ENCODE results near the gene ACP7. TPM values are rescaled to one million over a fixed set of nuclear protein-coding genes. Genes with fewer than 3 reads are reported as not detected.

ACP7 gene
- total and polyA plus RNA-seq, 2 of the 4 experiments (the other 2 are of a cell fraction): not detected

DNA sequence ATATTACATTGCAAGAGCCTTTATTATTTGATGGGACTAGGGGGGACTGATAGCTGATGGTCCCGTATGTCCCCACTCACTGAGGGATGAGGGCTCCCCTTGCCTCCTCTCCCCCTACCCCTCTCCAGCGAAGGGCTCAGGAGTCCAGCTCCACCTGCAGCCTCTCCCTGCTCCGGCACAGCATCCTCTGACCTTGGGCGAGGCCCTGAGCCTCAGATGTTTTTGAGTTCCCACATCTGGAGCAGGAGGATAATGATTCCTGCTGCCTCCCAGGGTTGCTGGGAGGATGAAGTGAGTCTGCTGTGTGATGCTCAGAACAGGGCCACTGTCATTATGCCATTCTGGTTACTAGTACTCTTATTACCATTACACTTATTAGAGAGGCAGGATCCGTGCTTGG, 56.4 kb downstream of the ACP7 start:
- no peak overlapping the region for H4K5ac ChIP-seq (ENCODE audit: low read depth, low read length)
- TF ChIP-seq ELK1 (IDR thresholded peaks at IDR 0.05; ENCODE audit: borderline replicate concordance, low read depth, low read length): no peak
- TF ChIP-seq, protein P1, sequence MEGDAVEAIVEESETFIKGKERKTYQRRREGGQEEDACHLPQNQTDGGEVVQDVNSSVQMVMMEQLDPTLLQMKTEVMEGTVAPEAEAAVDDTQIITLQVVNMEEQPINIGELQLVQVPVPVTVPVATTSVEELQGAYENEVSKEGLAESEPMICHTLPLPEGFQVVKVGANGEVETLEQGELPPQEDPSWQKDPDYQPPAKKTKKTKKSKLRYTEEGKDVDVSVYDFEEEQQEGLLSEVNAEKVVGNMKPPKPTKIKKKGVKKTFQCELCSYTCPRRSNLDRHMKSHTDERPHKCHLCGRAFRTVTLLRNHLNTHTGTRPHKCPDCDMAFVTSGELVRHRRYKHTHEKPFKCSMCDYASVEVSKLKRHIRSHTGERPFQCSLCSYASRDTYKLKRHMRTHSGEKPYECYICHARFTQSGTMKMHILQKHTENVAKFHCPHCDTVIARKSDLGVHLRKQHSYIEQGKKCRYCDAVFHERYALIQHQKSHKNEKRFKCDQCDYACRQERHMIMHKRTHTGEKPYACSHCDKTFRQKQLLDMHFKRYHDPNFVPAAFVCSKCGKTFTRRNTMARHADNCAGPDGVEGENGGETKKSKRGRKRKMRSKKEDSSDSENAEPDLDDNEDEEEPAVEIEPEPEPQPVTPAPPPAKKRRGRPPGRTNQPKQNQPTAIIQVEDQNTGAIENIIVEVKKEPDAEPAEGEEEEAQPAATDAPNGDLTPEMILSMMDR (conservative IDR thresholded peaks at IDR 0.05; ENCODE audit: low read depth, low read length): no peak
- TF ChIP-seq CEBPB (IDR thresholded peaks at IDR 0.05; ENCODE audit: low read depth, low read length): no peak
- no peak for TF ChIP-seq CHD1 (IDR thresholded peaks at IDR 0.05; ENCODE audit: low read depth, low read length)
- no peak for TF ChIP-seq POLR2A (IDR thresholded peaks at IDR 0.05; ENCODE audit: low read depth, low read length)
- no peak for TF ChIP-seq MAZ (IDR thresholded peaks at IDR 0.05; ENCODE audit: borderline replicate concordance, low read depth, low read length)
- H3K4me2 ChIP-seq (ENCODE audit: low read depth, low read length): no peak overlapping the region
- no peak overlapping the region for H2BK120ac ChIP-seq (ENCODE audit: low read depth, low read length)
- CTCF ChIA-PET: no interaction called here
- no peak overlapping the region for H3K4me3 ChIP-seq (ENCODE audit: insufficient read depth, low read depth, low read length)
- no peaks in the 10 kb centered on the region for H3K27me3 ChIP-seq (ENCODE audit: control insufficient read depth, insufficient read depth, low read length)
- H3K79me1 ChIP-seq (ENCODE audit: low read depth in 1 of 2, low read length in 2 of 2): peaks cover 42 to 85% of the 10 kb centered on the region in 2 experiments
- intact Hi-C loops (cut with micrococcal nuclease): no loop called here
- H3K9me3 ChIP-seq (ENCODE audit: control insufficient read depth, insufficient read depth, low read length): no peaks in the 10 kb centered on the region
- H2AK9ac ChIP-seq (replicated peaks; ENCODE audit: low read depth, low read length, poor library complexity): no peak overlapping the region
- peaks cover 75% of the 10 kb centered on the region for H4K20me1 ChIP-seq (ENCODE audit: insufficient read depth, low read length)
- no peak overlapping the region for H2AFZ ChIP-seq (replicated peaks; ENCODE audit: low read length, poor library complexity)
- H4K8ac ChIP-seq (ENCODE audit: low read depth in 2 of 2, low read length in 2 of 2): no peak overlapping the region
- peaks cover 11% of the 10 kb centered on the region; the same call in 1 of the 2 replicates for H3K9me1 ChIP-seq (ENCODE audit: insufficient read depth, low read length)
- no peak overlapping the region for H3K56ac ChIP-seq (ENCODE audit: extremely low read depth, insufficient read depth, low read length)
- 0 out of 2 replicates have a peak overlapping the region, but pooled peaks have one; percentile 33 for H3K23ac ChIP-seq (ENCODE audit: low read depth, low read length)
- H4K91ac ChIP-seq (ENCODE audit: insufficient read depth, low read depth, low read length): no peak overlapping the region
- no peak overlapping the region for H2BK20ac ChIP-seq (ENCODE audit: low read depth, low read length)
- POLR2A ChIA-PET (ENCODE audit: unreplicated experiment): no interaction called here
- no peak overlapping the region for H3K9ac ChIP-seq (ENCODE audit: low read depth, low read length)
- no peak for DNase-seq
- no peak overlapping the region for H3K4ac ChIP-seq (ENCODE audit: low read depth, low read length)
- H3K27ac ChIP-seq (ENCODE audit: insufficient read depth, low read length): no peak overlapping the region
- no peak for ATAC-seq (ENCODE audit: low read depth)
- BruUV-seq (replicated peaks): no TSS peak
- no peak overlapping the region for H3K18ac ChIP-seq (ENCODE audit: low read depth, low read length)
- H2BK5ac ChIP-seq (ENCODE audit: low read depth, low read length, poor library complexity, severe bottlenecking): no peak overlapping the region
- dilution Hi-C loops (cut with HindIII; ENCODE audit: low sequenced_read_pairs, unreplicated experiment): no loop called here
- in situ Hi-C loops (cut with MboI; ENCODE audit: low sequenced_read_pairs): no loop called here
- H3K4me1 ChIP-seq (ENCODE audit: control insufficient read depth, insufficient read depth, low read length): peaks cover 11% of the 10 kb centered on the region; the same call in 1 of the 2 replicates
- no peak overlapping the region for H2BK15ac ChIP-seq (ENCODE audit: low read depth, low read length)
- 0 out of 2 replicates have a peak overlapping the region, but pooled peaks have one; percentile 4 for H3K14ac ChIP-seq (replicated peaks; ENCODE audit: low read depth, low read length)
- whole genome bisulfite sequencing, 2 experiments (ENCODE audit: extremely low coverage in 2 of 2, insufficient read length in 1 of 2): no CpG with 5 or more reads among the region's 5 CpGs
- no peak overlapping the region for H2AK5ac ChIP-seq (ENCODE audit: low read depth, low read length)
- no peaks in the 10 kb centered on the region for H3K36me3 ChIP-seq (ENCODE audit: control insufficient read depth, insufficient read depth, low read length)
